Measurements from ENCODE around the gene LDLRAD4.

DNA sequence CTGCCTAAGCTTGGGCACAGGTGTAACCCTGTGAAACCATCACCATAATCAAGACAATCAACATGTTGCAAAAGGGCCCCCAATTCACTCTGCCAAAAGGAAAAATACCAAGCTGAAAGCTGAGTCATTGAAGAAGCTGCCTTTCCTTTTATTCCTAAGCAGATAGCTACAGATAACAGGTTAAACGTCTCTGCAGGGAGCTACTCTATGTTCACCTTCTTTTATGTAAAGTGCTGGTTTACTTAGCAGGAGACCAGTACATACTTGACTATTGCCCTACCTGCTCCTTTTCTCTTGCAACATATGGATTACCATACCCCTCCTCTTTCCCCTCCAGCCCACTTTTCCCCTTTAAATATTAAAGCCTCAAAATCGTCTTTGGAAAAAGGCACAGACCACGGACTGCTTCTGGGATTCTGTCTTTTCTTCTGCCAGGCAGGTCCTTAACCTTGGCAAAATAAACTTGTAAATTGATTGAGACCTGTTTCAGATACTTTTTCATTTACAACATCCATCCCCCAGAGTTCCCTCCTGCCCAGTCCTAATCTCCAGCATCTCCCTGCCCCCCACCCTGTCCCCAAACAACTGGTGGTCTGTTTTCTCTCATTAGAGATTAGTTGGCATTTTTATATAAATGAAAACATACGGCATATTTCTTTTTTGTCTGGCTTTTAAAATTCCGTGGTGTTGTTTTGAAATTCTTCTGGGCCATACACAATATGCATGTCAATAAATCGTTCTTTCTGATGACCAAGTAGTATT lies 37.8 kb upstream of the LDLRAD4 start:
- no peak for TF ChIP-seq POLR2A (IDR thresholded peaks at IDR 0.05)
- TF ChIP-seq, protein P1, sequence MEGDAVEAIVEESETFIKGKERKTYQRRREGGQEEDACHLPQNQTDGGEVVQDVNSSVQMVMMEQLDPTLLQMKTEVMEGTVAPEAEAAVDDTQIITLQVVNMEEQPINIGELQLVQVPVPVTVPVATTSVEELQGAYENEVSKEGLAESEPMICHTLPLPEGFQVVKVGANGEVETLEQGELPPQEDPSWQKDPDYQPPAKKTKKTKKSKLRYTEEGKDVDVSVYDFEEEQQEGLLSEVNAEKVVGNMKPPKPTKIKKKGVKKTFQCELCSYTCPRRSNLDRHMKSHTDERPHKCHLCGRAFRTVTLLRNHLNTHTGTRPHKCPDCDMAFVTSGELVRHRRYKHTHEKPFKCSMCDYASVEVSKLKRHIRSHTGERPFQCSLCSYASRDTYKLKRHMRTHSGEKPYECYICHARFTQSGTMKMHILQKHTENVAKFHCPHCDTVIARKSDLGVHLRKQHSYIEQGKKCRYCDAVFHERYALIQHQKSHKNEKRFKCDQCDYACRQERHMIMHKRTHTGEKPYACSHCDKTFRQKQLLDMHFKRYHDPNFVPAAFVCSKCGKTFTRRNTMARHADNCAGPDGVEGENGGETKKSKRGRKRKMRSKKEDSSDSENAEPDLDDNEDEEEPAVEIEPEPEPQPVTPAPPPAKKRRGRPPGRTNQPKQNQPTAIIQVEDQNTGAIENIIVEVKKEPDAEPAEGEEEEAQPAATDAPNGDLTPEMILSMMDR (IDR thresholded peaks at IDR 0.05), result no peak
